ENCODE measurements around the gene SIRT5. TPM values are rescaled to one million over a fixed set of nuclear protein-coding genes. Genes with fewer than 3 reads are reported as not detected.

The SIRT5 gene
- total RNA-seq (2022; extraction: Qiagen RNA extraction; ENCODE audit: low read depth): 3.4 to 4.7 TPM (median 4.2 TPM) in 5 replicates

GRCh38 chr6:13574571-13575376 lies at the start of gene SIRT5:
Gene SIRT5, plus strand, starts transcription at chr6:13574601. Its CDS starts 9,510 bp downstream, at chr6:13584111.

DNA sequence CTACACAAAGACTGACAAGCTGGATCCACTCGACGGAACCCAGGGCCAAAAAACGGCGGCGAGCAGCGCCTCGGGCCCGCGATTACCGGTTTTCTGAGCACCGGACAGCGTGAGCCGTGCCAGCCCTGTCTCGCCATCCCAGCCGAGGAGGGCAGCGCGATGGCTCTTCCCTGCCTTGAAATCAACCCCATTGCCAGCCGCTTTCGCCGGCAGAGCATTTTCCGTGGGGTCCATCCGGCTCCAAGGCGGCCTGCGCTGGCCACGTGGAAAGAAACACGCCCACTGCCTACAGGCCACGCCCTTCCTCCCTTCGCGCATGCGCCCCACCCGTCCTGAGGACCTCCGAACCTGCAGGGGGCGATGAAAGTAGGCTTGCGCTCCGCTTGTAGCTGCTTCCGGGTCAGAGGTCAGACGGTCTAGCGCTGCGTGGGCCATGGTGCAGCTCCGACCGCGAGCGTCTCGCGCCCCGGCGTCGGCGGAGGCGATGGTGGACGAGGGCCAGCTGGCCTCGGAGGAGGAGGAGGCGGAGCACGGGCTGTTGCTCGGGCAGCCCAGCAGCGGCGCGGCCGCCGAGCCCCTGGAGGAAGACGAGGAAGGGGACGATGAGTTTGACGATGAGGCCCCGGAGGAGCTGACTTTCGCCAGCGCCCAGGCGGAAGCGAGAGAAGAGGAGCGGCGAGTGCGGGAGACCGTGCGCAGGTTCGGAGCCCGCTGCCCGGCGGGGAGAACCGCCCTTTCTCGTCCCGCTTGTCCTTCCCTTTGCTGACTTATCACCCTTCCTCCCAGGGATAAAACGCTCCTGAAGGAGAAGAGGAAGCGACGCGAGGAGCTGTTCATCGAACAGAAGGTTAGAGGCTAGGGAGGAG lies 40.8 kb downstream of the SIRT5 start, which contains the start of gene NOL7:
Gene NOL7 (plus strand): TSS at position 410 of the 866 bp plus-strand sequence. CDS start 24 bp downstream, at position 434.

Other genes with a start within 250 kb of the SIRT5 start
- 33.3 to 37.0 TPM (median 33.4 TPM) in 5 replicates for gene TBC1D7, start 246.1 kb upstream of the SIRT5 start, total RNA-seq (2022; extraction: Qiagen RNA extraction; ENCODE audit: low read depth)
- gene GFOD1, start 87.0 kb upstream of the SIRT5 start, total RNA-seq (2022; extraction: Qiagen RNA extraction; ENCODE audit: low read depth): 2.0 to 2.7 TPM (median 2.4 TPM) in 5 replicates
- 72.5 to 85.9 TPM (median 74.5 TPM) in 5 replicates for gene NOL7, start 40.7 kb downstream of the SIRT5 start, total RNA-seq (2022; extraction: Qiagen RNA extraction; ENCODE audit: low read depth)
- gene RANBP9, start 137.2 kb downstream of the SIRT5 start, total RNA-seq (2022; extraction: Qiagen RNA extraction; ENCODE audit: low read depth): 10.5 to 15.8 TPM (median 13.1 TPM) in 5 replicates
- gene MCUR1, start 240.0 kb downstream of the SIRT5 start, total RNA-seq (2022; extraction: Qiagen RNA extraction; ENCODE audit: low read depth): 12.7 to 17.8 TPM (median 14.4 TPM) in 5 replicates